Kidney (tissue), 14 donors: Measurements from ENCODE around the gene OR8B4. TPM values are rescaled to one million over a fixed set of nuclear protein-coding genes. Genes with fewer than 3 reads are reported as not detected.

Source experiments
- DNase-seq, 5 donors: peaks; one replicate each; pipeline ENCODE4 v3.0.0-alpha.2; 2013 to 2020
- FAIRE-seq: peaks from 2 replicates; lab custom pipeline; 2012; peaks lifted over from hg19 to GRCh38; lab: Jason Lieb, UNC
- H3K27ac ChIP-seq, 2 donors: one replicate each; pipeline ENCODE4 v1.7.0; 2013; ENCODE audit warnings: low read depth in 2 of 2, low read length in 2 of 2, inconsistent platforms in 1 of 2
- H3K27me3 ChIP-seq: one replicate; pipeline ENCODE4 v1.7.1; 2013; ENCODE audit warnings: low read length, inconsistent platforms; ENCODE audit not compliant: control insufficient read depth, insufficient read depth
- H3K36me3 ChIP-seq, 3 donors: one replicate each; pipeline versions ENCODE4 v1.7.0 to v1.7.1; 2013; ENCODE audit warnings: low read length in 3 of 3, control low read depth in 1 of 3, inconsistent platforms in 1 of 3; ENCODE audit not compliant: insufficient read depth in 3 of 3, control insufficient read depth in 2 of 3
- H3K4me1 ChIP-seq, 3 donors: one replicate each; pipeline versions ENCODE4 v1.7.0 to v1.7.1; 2013; ENCODE audit warnings: low read length in 3 of 3, inconsistent platforms in 1 of 3, low read depth in 1 of 3; ENCODE audit not compliant: control insufficient read depth in 2 of 3, insufficient read depth in 2 of 3
- H3K4me3 ChIP-seq, 3 donors: one replicate each; pipeline versions ENCODE4 v1.7.0 to v1.8.1; 2013; ENCODE audit warnings: low read length in 3 of 3, control low read depth in 1 of 3, inconsistent platforms in 1 of 3
- H3K9ac ChIP-seq, 3 donors: one replicate each; pipeline versions ENCODE4 v1.7.0 to v1.7.1; 2013; ENCODE audit warnings: low read length in 3 of 3, control low read depth in 1 of 3, inconsistent platforms in 1 of 3
- H3K9me3 ChIP-seq, 3 donors: one replicate each; pipeline versions ENCODE4 v1.7.0 to v1.7.1; 2013; ENCODE audit warnings: low read length in 3 of 3, control low read depth in 1 of 3, inconsistent platforms in 1 of 3; ENCODE audit not compliant: control insufficient read depth in 2 of 3, insufficient read depth in 1 of 3
- CTCF ChIP-seq: IDR thresholded peaks from 3 replicates; pipeline ENCODE4 v1.5.1; 2012; ENCODE audit warnings: mild to moderate bottlenecking, moderate library complexity, borderline replicate concordance; ENCODE audit not compliant: insufficient read depth; ENCODE audit errors: extremely low read depth
- intact Hi-C: fragments of 100-400 bp; cut with DNase I; formaldehyde crosslinking; loops from one replicate; pipeline ENCODE4 v1.11.1; 2022
- polyA plus RNA-seq: library from polyadenylated mRNA; stranded (reverse); fragments of 350-450 nt; fragmentation: Illumina TruSeq; extraction: RNeasy Lipid Tissue Mini Kit (QIAGEN cat#74804); gene quantifications from one replicate; pipeline ENCODE4 v1.2.3, GENCODE V29; 2014; ENCODE audit warnings: low read depth, low replicate concordance; ENCODE audit not compliant: insufficient read depth
- total RNA-seq: library from RNA; stranded (reverse); fragmentation: NEBNext Ultra II Directional; extraction: Animal tissue kit (Norgen Biotek cat#: 25700); gene quantifications from one replicate; pipeline ENCODE4 v1.2.1, GENCODE V29; 2021
- donor health status: control.
- donor health status: control.
- donor health status: control.
- donor health status: control.
- donor health status: control.
- donor health status: DM: yes; HTN: yes; CAD: no.
- donor health status: Normal renal cell carcinoma (clear cell type).

Gene OR8B4
- total and polyA plus RNA-seq, 2 donors from 2014 or later: not detected

DNA sequence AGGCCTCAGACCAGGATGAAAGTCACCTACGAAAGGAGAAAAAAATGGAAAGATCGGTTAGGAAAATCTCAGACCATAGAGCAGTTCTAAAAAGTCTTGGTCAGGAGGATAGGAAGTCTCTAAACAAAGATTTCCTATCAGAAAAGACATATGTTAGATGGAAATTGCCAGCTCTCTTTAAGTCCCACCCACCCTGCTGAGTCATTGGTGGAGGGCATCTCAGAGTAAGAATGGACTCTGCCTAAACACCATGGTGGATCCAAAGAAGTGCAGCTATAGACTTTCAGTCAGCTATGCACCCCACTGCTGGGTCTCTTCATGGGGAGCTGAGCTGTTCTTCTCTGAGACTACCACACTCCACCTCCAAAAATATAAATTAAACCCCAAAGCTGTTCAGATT is 44.1 kb downstream of the OR8B4 start:
- Histone ChIP-seq H3K27me3 (no peaks in the 10 kb centered on the region), H3K9ac (no peak overlapping the region), H3K4me3 (no peak overlapping the region), H3K36me3 (no peaks in the 10 kb centered on the region), H3K27ac (no peak overlapping the region), H3K4me1 (no peaks in the 10 kb centered on the region), H3K9me3 (no peaks in the 10 kb centered on the region)
- DNase-seq (no peak), FAIRE-seq (no peak)
- intact Hi-C loops: no loop called here
- no peak for TF ChIP-seq CTCF

GRCh38 chr11:124376280-124376679 is 48.4 kb downstream of the OR8B4 start:
- H3K9me3 ChIP-seq: no peaks in the 10 kb centered on the region
- H3K36me3 ChIP-seq: no peaks in the 10 kb centered on the region
- H3K4me3 ChIP-seq: no peak overlapping the region
- no peak overlapping the region for H3K27ac ChIP-seq
- no peak for TF ChIP-seq CTCF
- no peaks in the 10 kb centered on the region for H3K4me1 ChIP-seq
- intact Hi-C loops: no loop called here
- DNase-seq: no peak
- H3K9ac ChIP-seq: no peak overlapping the region
- no peaks in the 10 kb centered on the region for H3K27me3 ChIP-seq
- FAIRE-seq: no peak

Other genes starting within 250 kb of the OR8B4 start
- gene OR10D3, start 241.5 kb downstream of the OR8B4 start, total RNA-seq: not detected
- not detected for gene OR10D3, start 241.5 kb downstream of the OR8B4 start, polyA plus RNA-seq
- gene OR8G1, start 183.8 kb downstream of the OR8B4 start, total RNA-seq: not detected
- not detected for gene OR8G1, start 183.8 kb downstream of the OR8B4 start, polyA plus RNA-seq
- gene OR8G5, start 168.5 kb downstream of the OR8B4 start, total RNA-seq: not detected
- not detected for gene OR8G5, start 168.5 kb downstream of the OR8B4 start, polyA plus RNA-seq
- gene OR8D1, start 110.9 kb downstream of the OR8B4 start, total RNA-seq: not detected
- gene OR8D1, start 110.9 kb downstream of the OR8B4 start, polyA plus RNA-seq: not detected
- not detected for gene OR8D2, start 104.7 kb downstream of the OR8B4 start, total RNA-seq
- not detected for gene OR8D2, start 104.7 kb downstream of the OR8B4 start, polyA plus RNA-seq
- not detected for gene OR8B2, start 40.4 kb downstream of the OR8B4 start, total RNA-seq
- not detected for gene OR8B2, start 40.4 kb downstream of the OR8B4 start, polyA plus RNA-seq
- gene OR8B3, start 25.8 kb downstream of the OR8B4 start, total RNA-seq: not detected
- gene OR8B3, start 25.8 kb downstream of the OR8B4 start, polyA plus RNA-seq: not detected
- gene OR8B8, start 20.8 kb upstream of the OR8B4 start, total RNA-seq: not detected
- not detected for gene OR8B8, start 20.8 kb upstream of the OR8B4 start, polyA plus RNA-seq
- gene OR8B12, start 118.8 kb upstream of the OR8B4 start, total RNA-seq: not detected
- gene OR8B12, start 118.8 kb upstream of the OR8B4 start, polyA plus RNA-seq: not detected
- gene OR8A1, start 145.1 kb upstream of the OR8B4 start, total RNA-seq: not detected
- not detected for gene OR8A1, start 145.1 kb upstream of the OR8B4 start, polyA plus RNA-seq
- gene PANX3, start 186.6 kb upstream of the OR8B4 start, total RNA-seq: not detected
- gene PANX3, start 186.6 kb upstream of the OR8B4 start, polyA plus RNA-seq: not detected
- 35.6 TPM for gene TBRG1, start 198.0 kb upstream of the OR8B4 start, total RNA-seq
- 23.3 TPM for gene TBRG1, start 198.0 kb upstream of the OR8B4 start, polyA plus RNA-seq
- 59.7 TPM for gene SIAE, start 248.9 kb upstream of the OR8B4 start, total RNA-seq
- 53.2 TPM for gene SIAE, start 248.9 kb upstream of the OR8B4 start, polyA plus RNA-seq
- gene SPA17, start 249.0 kb upstream of the OR8B4 start, total RNA-seq: 10.7 TPM
- gene SPA17, start 249.0 kb upstream of the OR8B4 start, polyA plus RNA-seq: 23.7 TPM